HepG2 (cell line): ENCODE data around the gene LGALS16. TPM values are rescaled to one million over a fixed set of nuclear protein-coding genes. Genes with fewer than 3 reads are reported as not detected.
A peak's percentile ranks its signal among the peaks of the same experiment; 100 is the strongest.

Experiments used
- ATF6 ChIP-seq: sonication (generic); formaldehyde crosslinking; conservative IDR thresholded peaks from 2 replicates; pipeline ENCODE4 v1.4.0; 2020; ENCODE audit warnings: missing genetic modification reagents
- FOXA1 ChIP-seq, 2 experiments: fragments of 450-650 bp in 1 of 2; sonication (generic) in 1 of 2; formaldehyde crosslinking in 1 of 2; IDR thresholded peaks; 2 replicates each; pipeline versions ENCODE4 v1.4.0 to v1.6.1; 2016 to 2020; ENCODE audit warnings: missing genetic modification reagents in 1 of 2
- HDAC2 ChIP-seq: sonication (generic); formaldehyde crosslinking; IDR thresholded peaks from 2 replicates; pipeline ENCODE4 v1.4.0; 2020; ENCODE audit warnings: missing genetic modification reagents
- HNRNPL ChIP-seq: fragments of 200-400 bp; formaldehyde crosslinking; IDR thresholded peaks from 2 replicates; pipeline ENCODE4 v1.6.1; 2017; ENCODE audit warnings: mild to moderate bottlenecking, low read depth, low read length
- ISX ChIP-seq: sonication (generic); formaldehyde crosslinking; conservative IDR thresholded peaks from 2 replicates; pipeline ENCODE4 v1.5.0; 2020; ENCODE audit warnings: missing genetic modification reagents
- MIER2 ChIP-seq: IDR thresholded peaks from 2 replicates; pipeline ENCODE4 v1.6.1; 2016; ENCODE audit warnings: missing biosample characterization, missing genetic modification reagents
- NCOA5 ChIP-seq: sonication (generic); formaldehyde crosslinking; IDR thresholded peaks from 2 replicates; pipeline ENCODE4 v1.4.0; 2020; ENCODE audit warnings: missing genetic modification reagents
- NFYC ChIP-seq: IDR thresholded peaks from 2 replicates; pipeline ENCODE4 v1.6.1; 2016; ENCODE audit warnings: missing genetic modification reagents, missing compliant biosample characterization
- PAX8 ChIP-seq: sonication (generic); formaldehyde crosslinking; IDR thresholded peaks from 2 replicates; pipeline ENCODE4 v1.8.0; 2022; ENCODE audit warnings: mild to moderate bottlenecking, missing genetic modification reagents, borderline replicate concordance
- RAD51 ChIP-seq: fragments of 450-650 bp; IDR thresholded peaks from 2 replicates; pipeline ENCODE4 v1.6.1; 2016; ENCODE audit warnings: borderline replicate concordance
- SIX4 ChIP-seq: sonication (generic); formaldehyde crosslinking; IDR thresholded peaks from 2 replicates; pipeline ENCODE4 v1.4.0; 2020; ENCODE audit warnings: missing genetic modification reagents
- TOE1 ChIP-seq: sonication (generic); formaldehyde crosslinking; IDR thresholded peaks from 2 replicates; pipeline ENCODE4 v1.4.0; 2020; ENCODE audit warnings: mild to moderate bottlenecking, missing genetic modification reagents
- U2AF2 ChIP-seq: fragments of 200-400 bp; formaldehyde crosslinking; IDR thresholded peaks from 2 replicates; pipeline ENCODE4 v1.6.1; 2017; ENCODE audit warnings: low read depth, mild to moderate bottlenecking, low read length
- ZMYM4 ChIP-seq: sonication (generic); formaldehyde crosslinking; IDR thresholded peaks from 2 replicates; pipeline ENCODE4 v1.8.1; 2023; ENCODE audit warnings: mild to moderate bottlenecking, missing genetic modification reagents
- ZNF407 ChIP-seq: sonication (generic); formaldehyde crosslinking; IDR thresholded peaks from one replicate; pipeline ENCODE4 v1.5.1; 2020; ENCODE audit warnings: mild to moderate bottlenecking, missing genetic modification reagents; ENCODE audit errors: not compliant biosample characterization
- ZNF496 ChIP-seq: sonication (generic); formaldehyde crosslinking; IDR thresholded peaks from 2 replicates; pipeline ENCODE4 v1.8.1; 2023; ENCODE audit warnings: mild to moderate bottlenecking, moderate library complexity, missing genetic modification reagents; ENCODE audit not compliant: insufficient replicate concordance
- ZNF558 ChIP-seq: sonication (generic); formaldehyde crosslinking; IDR thresholded peaks from 2 replicates; pipeline ENCODE4 v1.9.0; 2022; ENCODE audit warnings: mild to moderate bottlenecking, missing genetic modification reagents, borderline replicate concordance
- ZNF605 ChIP-seq: sonication (generic); formaldehyde crosslinking; IDR thresholded peaks from 2 replicates; pipeline ENCODE4 v1.8.0; 2022; ENCODE audit warnings: mild to moderate bottlenecking, missing genetic modification reagents
- ZZZ3 ChIP-seq: sonication (generic); formaldehyde crosslinking; IDR thresholded peaks from 2 replicates; pipeline ENCODE4 v1.4.0; 2020; ENCODE audit warnings: missing genetic modification reagents, mild to moderate bottlenecking, borderline replicate concordance
- polyA plus RNA-seq, 8 experiments: library from polyadenylated mRNA; depleted of rRNA in 3 of 8; stranded (reverse) in 7 of 8; unstranded in 1 of 8; fragments of >200 nt; fragmentation: Illumina TruSeq in 4 of 8; extraction: Trizol in 4 of 8; gene quantifications; 2 replicates each; pipeline versions ENCODE4 v1.2.1 to v1.2.3, GENCODE V29; 2011 to 2016; ENCODE audit warnings: low read depth in 4 of 8, missing spikeins in 1 of 8, mixed read lengths in 1 of 8; ENCODE audit not compliant: insufficient read depth in 1 of 8
- total RNA-seq, 5 experiments: library from RNA; depleted of rRNA; stranded (reverse); fragments of >200 nt; fragmentation: Illumina TruSeq; extraction: Trizol; gene quantifications; 2 replicates each; pipeline ENCODE4 v1.2.3, GENCODE V29; 2016; ENCODE audit warnings: low read depth in 1 of 5

Gene LGALS16
- total and polyA plus RNA-seq, 2 of the 13 experiments (the other 11 are each of a cell fraction or from before 2014, with no cell fraction given): not detected

GRCh38 chr19:39677961-39678889, 22.5 kb downstream of the LGALS16 start (continued):
- TF ChIP-seq ISX (CRISPR knock-in tag) (no peak), NCOA5 (CRISPR knock-in tag) (no peak), HNRNPL (no peak), ATF6 (CRISPR knock-in tag) (no peak), SIX4 (CRISPR knock-in tag) (peak; percentile 98), ZNF407 (CRISPR knock-in tag) (no peak), ZNF605 (CRISPR knock-in tag) (no peak), ZNF496 (no peak), ZZZ3 (no peak), RAD51 (no peak), NFYC (CRISPR knock-in tag) (peak; percentile 19; the same call in 1 of the 2 replicates), TOE1 (no peak), MIER2 (0 out of 2 replicates have a peak, but pooled peaks have one; percentile 31), HDAC2 (CRISPR knock-in tag) (0 out of 2 replicates have a peak, but pooled peaks have one; percentile 38), ZMYM4 (CRISPR knock-in tag) (peak; percentile 48; the same call in 1 of the 2 replicates), ZNF558 (CRISPR knock-in tag) (no peak), PAX8 (CRISPR knock-in tag) (no peak), U2AF2 (no peak), FOXA1 (IDR thresholded peaks at IDR 0.05) (no peak), FOXA1 (CRISPR knock-in tag; IDR thresholded peaks at IDR 0.05) (peak; percentile 89)
